ENCODE data around the gene CPNE1.
A peak's percentile ranks its signal among the peaks of the same experiment; 100 is the strongest.

The CPNE1 gene

DNA sequence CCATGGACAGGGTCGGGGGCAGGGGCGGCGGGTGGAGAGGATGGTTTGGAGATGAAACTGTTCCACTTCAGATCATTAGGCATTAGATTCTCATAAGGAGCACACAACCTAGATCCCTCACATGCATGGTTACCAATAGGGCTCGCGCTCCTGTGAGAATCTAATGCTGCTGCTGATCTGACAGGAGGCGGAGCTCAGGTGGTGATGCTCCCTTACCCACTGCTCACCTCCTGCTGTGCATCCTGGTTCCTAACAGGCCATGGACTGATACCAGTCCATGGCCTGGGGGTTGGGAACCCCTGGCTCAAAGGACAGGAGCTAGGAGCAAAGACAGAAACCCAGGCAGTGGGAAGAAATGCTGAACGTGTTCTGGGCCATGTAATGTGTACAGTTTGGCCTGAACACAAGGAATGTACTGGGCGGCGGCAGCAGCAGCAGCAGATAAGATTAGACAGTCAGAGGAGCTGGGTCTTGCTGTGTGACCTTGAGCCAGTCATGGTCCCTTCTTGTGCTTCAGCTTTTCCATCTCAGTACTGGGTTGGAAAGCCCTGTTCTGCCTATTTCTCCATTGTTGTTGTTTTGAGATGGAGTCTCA, 53.8 kb downstream of the CPNE1 start:
- Mint-ChIP-seq H3K27ac (no peak overlapping the region), H3K36me3 (ENCODE audit: low read depth) (no peaks in the 10 kb centered on the region), H3K4me3 (no peak overlapping the region), H3K4me1 (peaks cover 13% of the 10 kb centered on the region), H3K27me3 (no peaks in the 10 kb centered on the region), H3K9me3 (no peaks in the 10 kb centered on the region)
- DNase-seq: no peak
- ATAC-seq: no peak

DNA sequence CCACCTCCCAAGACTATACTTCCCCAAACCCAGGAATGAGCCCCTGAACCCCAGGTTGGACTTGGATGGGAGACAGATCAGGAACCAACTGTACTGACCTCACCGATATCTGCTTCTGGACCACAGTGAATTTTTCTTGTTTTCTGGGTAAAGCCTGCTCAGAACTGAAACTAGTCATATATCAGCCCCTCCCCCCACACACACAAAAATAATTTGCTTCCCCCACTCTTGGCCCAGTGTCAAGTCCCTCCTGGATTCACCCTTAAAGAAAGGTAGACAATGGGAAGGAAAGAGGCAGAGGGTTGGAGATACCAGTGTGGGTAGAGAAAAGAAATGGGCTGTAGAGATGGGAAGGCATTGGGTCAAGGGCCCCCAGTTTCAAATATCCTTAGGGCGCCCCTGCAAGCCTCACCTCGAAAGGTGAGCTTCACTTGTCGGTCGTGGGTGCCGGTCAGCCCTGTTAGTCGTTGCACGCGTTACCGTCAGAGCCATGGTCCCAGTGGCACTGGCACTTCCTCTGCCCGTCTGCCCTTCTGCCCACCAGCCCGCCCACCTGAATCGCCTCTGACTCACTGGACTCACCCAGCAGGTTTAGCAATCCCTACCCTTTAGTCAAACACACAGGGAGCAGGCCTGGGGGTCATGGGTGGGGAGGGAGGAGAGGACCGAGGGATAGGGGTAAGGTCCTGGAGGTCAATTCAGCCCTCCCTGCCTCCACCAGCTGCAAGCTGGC, 57.5 kb downstream of the CPNE1 start:
- Mint-ChIP-seq H3K9me3 (no peaks in the 10 kb centered on the region), H3K27me3 (peaks cover 10% of the 10 kb centered on the region), H3K4me1 (peaks cover 4% of the 10 kb centered on the region), H3K36me3 (ENCODE audit: low read depth) (no peaks in the 10 kb centered on the region), H3K27ac (no peak overlapping the region), H3K4me3 (no peak overlapping the region)
- DNase-seq (no peak), ATAC-seq (no peak)

DNA sequence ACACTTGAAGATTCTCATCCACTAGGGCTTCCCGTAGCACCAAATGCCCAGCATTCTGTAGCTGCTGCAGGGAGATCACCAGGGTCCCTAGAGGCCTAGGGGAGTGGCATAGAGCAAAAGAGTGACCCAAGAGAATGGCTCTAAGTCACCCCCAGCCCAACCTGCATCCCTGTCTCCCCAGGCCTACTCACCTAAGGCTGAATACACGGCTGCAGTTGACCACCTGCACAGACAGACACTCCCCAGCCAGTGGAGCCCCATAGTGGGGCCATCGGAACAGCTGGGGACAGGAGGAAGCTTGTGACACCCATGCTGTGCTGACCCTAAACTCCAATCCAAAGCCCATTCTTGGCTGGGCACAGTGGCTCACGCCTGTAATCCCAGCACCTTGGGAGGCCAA, 58.6 kb downstream of the CPNE1 start:
- Mint-ChIP-seq H3K27ac (no peak overlapping the region), H3K36me3 (ENCODE audit: low read depth) (no peaks in the 10 kb centered on the region), H3K4me1 (peaks cover 8% of the 10 kb centered on the region), H3K27me3 (peaks cover 17% of the 10 kb centered on the region), H3K9me3 (no peaks in the 10 kb centered on the region), H3K4me3 (no peak overlapping the region)
- DNase-seq: no peak
- no peak for ATAC-seq

DNA sequence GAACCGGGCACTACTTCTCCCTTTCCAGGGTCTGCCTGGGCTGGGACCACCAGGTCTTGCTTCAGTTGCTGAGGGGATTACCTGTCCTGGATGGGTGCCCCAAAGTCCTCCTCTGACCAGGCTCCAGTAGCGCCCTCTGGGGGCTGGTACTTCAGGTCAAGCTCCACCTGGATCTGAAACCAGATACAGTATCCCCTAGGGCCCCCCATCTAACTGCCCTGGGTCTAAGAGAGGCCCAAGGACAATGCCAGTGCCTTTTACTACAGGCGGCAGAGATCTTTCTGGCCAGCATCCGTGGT, 60.3 kb downstream of the CPNE1 start:
- Mint-ChIP-seq H3K4me3 (no peak overlapping the region), H3K36me3 (ENCODE audit: low read depth) (no peaks in the 10 kb centered on the region), H3K4me1 (peaks cover 12% of the 10 kb centered on the region), H3K27me3 (peaks cover 30% of the 10 kb centered on the region), H3K9me3 (no peaks in the 10 kb centered on the region), H3K27ac (no peak overlapping the region)
- peak; percentile 36 for DNase-seq
- ATAC-seq: no peak

DNA sequence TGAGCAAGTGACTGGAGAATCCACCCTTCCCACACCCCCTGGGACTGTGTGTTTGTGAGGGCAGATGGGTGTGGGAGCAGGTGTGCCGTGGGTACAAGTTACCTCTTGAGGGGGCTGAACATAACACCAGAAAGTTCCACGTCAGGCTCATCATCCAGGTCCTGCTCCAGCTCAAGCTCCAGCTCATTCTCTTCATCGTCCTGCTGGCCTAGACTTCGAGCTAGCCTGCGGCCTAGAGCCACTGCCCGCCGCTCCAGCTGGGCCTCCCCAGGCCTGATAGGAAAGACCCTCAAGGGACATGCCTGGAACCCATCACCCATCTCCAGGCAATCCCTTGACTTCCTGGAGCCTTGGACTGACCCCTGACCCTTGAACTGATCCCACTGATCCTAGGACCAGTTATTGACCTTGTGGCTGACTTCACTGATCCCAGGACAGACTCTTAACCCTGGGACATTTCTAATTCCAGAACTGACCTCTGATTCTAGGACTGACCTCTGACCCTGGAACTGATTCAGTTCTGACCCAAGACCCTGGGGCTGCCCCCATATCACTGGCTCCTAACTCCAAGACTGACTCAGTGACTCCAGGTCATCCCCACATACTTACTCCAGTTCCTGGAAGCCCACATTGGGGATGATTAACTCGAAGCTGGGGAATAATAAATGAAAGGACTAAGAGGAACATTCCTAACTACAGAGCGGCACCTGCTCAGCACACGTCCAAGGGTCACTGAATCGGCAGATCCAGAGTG, 60.8 kb downstream of the CPNE1 start:
- Mint-ChIP-seq H3K27ac (no peak overlapping the region), H3K9me3 (no peaks in the 10 kb centered on the region), H3K27me3 (peaks cover 30% of the 10 kb centered on the region), H3K4me1 (peaks cover 12% of the 10 kb centered on the region), H3K4me3 (no peak overlapping the region), H3K36me3 (ENCODE audit: low read depth) (no peaks in the 10 kb centered on the region)
- no peak for ATAC-seq
- no peak for DNase-seq

DNA sequence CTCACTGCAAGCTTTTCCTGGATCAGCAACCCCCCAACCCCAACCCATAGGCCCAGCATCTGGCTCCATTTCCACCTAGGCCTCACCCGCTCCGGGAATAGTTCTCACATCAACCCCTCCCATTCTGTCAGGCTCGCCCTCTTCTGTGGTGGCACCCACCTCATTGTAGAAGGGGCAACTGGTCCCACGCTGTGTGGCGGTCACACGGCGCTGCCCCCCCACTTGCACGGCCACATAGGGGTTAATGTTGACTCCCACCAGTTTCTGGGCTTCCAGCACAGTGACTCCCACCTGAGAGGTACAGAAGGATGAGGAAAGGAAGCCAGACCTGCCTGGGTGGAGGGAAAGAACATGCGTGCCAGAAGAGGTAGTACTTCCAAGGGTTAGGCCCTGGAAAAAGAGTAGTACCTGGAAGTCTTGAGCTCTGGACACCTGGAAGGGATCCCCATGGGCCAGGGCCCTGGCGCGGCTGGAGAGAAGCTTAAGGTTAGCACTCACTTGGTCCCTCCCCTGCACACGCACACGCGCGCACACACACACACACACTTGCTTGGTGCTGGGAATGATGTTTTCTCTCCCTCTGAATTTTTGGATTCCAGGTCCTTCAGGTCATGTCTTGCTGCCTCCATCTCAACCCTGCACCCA, 61.7 kb downstream of the CPNE1 start:
- Mint-ChIP-seq H3K27me3 (peaks cover 33% of the 10 kb centered on the region), H3K9me3 (no peaks in the 10 kb centered on the region), H3K4me1 (peaks cover 12% of the 10 kb centered on the region), H3K27ac (no peak overlapping the region), H3K36me3 (ENCODE audit: low read depth) (no peaks in the 10 kb centered on the region), H3K4me3 (no peak overlapping the region)
- ATAC-seq (no peak), DNase-seq (no peak)

DNA sequence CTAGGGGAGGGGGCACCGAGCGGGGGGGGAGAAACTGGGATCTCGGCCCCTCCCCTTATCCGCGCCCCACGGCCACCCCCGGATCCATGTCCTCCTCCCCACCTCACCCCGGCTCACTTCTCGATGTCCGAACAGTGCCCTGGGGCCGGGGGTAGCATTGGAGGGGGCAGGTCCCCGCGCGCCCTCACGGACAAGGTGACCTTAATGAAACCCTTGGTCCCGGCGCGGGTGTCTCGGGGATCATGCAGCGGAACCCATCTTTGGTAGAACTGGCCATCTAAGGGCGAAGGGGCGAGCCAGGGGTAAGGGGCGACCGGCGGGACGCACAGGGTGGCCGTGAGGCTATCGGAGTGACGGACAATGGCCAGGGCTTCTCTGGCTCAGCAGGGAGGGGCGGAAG, 62.7 kb downstream of the CPNE1 start:
- no peak for DNase-seq
- no peak overlapping the region for H3K4me3 Mint-ChIP-seq
- H3K4me1 Mint-ChIP-seq: peaks cover 11% of the 10 kb centered on the region
- peaks cover 33% of the 10 kb centered on the region for H3K27me3 Mint-ChIP-seq
- H3K9me3 Mint-ChIP-seq: no peaks in the 10 kb centered on the region
- ATAC-seq: no peak
- H3K36me3 Mint-ChIP-seq (ENCODE audit: low read depth): no peaks in the 10 kb centered on the region
- H3K27ac Mint-ChIP-seq: no peak overlapping the region

DNA sequence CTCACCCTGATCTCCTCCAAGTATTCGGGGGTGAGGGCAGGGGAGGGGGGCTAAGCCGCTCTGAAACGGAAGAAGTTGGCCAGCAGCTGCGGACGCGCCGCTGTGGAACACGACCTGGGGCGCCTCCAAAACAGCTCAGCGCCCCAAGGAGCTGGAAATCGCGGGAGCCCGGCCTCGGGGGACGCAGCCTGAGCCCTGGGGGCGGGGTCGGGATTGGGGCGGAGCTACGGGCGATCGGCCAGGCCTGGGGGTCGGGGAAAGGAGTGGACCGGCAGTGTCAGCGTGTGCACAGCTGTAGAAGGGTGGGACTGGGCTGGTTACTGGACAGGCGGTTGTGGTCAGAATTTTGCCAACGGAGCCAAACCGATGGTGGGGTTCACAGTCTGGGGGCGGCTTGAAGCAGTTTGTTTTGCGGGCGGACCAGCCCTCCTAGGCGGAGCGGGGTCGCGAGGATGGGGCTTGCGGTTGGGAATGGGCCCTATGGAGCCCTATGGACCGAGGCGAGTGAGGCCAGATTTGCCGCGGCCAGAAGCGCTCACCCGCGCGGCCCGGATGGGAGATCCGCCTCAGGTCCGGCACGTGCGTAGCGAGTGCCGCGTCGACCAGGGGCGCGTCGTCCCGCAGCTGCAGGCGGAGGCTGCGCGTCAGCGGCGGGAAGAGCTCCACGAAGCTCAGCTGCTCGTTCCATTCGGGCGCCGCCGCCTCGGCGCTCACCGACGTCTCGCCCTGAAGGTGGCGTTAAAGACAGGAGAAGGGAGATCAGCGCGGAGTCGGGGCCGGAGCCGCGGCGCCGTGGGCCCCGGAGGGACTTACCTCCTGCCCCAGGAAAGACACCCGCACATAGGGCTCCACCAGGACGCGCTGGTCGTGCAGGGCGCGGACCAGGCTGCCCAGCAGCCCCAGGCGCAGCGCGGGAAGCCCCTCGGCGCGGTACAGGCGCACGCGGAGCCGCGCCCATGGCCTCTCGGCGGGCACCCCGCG, 63.4 kb downstream of the CPNE1 start:
- Mint-ChIP-seq H3K4me1 (peaks cover 9% of the 10 kb centered on the region), H3K27ac (peak overlapping the region; percentile 12), H3K4me3 (peak overlapping the region; percentile 71), H3K9me3 (no peaks in the 10 kb centered on the region), H3K27me3 (peaks cover 33% of the 10 kb centered on the region), H3K36me3 (ENCODE audit: low read depth) (no peaks in the 10 kb centered on the region)
- ATAC-seq (peak; percentile 75), DNase-seq (peak; percentile 76)

DNA sequence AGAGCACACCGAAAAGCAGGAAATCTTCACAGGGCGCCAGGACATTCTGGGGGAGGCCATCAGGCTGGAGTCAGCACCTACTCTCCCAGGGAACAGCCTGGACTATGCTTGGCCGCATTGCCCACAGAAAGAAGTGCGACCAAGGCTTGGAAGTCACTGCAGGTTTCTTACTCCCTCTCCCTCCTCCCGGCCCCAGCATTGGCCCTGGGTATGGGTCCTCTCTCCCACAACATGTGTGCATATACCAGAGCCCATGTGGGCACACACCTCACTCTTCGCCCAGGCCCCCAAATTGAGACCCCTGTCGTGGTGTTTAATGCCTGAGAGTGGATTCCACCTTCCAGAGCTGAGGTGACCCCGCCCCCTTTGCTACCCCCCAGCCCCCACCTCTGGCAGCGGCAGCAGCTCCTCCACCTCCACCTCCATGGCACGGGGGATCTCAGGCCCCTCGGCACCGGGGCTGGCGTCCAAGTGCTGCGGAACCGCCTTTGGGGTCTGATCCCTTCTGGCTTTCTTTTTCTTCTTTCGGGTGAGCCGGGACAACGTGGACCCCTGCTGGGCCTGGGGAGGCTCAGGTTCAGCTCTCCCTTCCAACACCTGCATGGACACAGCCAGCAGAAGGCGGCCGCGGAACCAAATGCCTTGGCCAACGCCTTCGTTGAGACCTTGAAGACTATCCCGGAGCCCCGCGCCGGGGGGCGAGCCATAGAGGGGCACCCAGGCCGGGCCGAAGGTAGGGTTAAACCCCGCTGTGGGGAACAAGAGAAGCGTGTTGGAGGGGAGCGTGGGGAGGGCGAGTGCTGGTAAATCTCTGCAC, 64.3 kb downstream of the CPNE1 start:
- no peak for DNase-seq
- Mint-ChIP-seq H3K27me3 (peaks cover 33% of the 10 kb centered on the region), H3K4me1 (peaks cover 9% of the 10 kb centered on the region), H3K27ac (no peak overlapping the region), H3K36me3 (ENCODE audit: low read depth) (no peaks in the 10 kb centered on the region), H3K4me3 (peak overlapping the region; percentile 71), H3K9me3 (no peaks in the 10 kb centered on the region)
- no peak for ATAC-seq

DNA sequence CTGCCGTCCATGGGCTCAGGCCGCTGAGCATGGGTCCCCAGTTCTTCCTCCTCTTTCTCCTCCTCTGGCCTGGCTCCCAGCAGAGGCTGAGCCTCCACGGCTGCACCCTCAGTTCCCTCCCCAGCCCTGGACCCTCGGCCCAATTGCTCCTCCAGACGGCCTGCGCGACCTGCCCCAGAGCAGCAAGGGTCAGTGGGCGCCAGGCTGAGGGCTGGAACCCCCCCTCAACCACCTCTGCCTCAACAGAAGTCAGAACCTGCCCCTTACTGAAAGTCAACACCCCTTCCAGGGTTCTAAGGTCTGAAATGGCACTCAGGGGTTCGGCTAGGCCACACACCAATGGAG, 65.0 kb downstream of the CPNE1 start:
- DNase-seq: no peak
- no peaks in the 10 kb centered on the region for H3K36me3 Mint-ChIP-seq (ENCODE audit: low read depth)
- H3K9me3 Mint-ChIP-seq: no peaks in the 10 kb centered on the region
- H3K27me3 Mint-ChIP-seq: peaks cover 33% of the 10 kb centered on the region
- peaks cover 9% of the 10 kb centered on the region for H3K4me1 Mint-ChIP-seq
- ATAC-seq: no peak
- H3K4me3 Mint-ChIP-seq: no peak overlapping the region
- no peak overlapping the region for H3K27ac Mint-ChIP-seq

DNA sequence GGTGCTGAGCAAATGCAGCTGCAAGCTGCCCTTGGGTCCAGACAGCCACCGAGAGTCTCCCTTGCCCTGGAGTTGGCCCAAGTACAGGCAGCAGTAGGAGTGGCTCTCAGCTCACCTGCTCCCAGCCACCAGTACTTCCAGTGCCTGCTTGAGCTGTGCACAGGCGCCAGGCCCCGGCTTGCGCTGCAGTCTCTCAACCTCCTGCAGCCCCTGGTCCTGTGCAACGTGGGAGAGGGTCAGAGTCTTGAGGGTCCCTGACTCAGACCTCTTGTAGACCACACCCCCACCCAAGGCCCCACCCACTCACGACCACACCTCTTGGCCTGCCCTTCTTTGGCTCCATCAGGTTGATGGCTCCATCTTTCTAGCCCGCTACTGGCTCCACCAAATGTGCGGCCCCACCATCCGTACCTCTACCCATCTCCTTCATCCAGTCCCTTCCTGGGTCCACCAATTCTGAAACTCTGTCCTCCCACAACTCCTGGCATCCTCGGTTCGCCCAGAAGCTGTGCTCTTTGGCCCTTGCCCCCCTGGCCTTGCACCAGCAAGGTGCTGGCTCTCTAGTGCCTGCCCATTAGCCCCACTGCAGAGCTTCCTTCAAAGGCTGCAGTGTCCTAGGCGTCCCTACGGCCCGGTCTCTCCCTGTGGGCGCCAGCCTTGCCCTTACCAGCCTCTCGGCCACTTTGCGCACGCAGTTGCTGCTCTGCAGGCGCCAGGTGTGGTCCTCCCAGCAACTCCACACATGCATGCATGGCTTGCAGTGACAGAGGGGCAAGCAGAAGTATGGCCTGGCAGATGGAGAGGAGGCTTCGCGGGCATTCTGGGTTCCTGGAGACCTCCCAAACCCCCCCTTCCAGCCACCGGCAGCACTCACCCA, 65.6 kb downstream of the CPNE1 start:
- no peaks in the 10 kb centered on the region for H3K9me3 Mint-ChIP-seq
- H3K27ac Mint-ChIP-seq: no peak overlapping the region
- H3K36me3 Mint-ChIP-seq (ENCODE audit: low read depth): no peaks in the 10 kb centered on the region
- DNase-seq (no peak), ATAC-seq (no peak)
- H3K4me3 Mint-ChIP-seq: no peak overlapping the region
- peaks cover 33% of the 10 kb centered on the region for H3K27me3 Mint-ChIP-seq
- H3K4me1 Mint-ChIP-seq: peaks cover 9% of the 10 kb centered on the region

DNA sequence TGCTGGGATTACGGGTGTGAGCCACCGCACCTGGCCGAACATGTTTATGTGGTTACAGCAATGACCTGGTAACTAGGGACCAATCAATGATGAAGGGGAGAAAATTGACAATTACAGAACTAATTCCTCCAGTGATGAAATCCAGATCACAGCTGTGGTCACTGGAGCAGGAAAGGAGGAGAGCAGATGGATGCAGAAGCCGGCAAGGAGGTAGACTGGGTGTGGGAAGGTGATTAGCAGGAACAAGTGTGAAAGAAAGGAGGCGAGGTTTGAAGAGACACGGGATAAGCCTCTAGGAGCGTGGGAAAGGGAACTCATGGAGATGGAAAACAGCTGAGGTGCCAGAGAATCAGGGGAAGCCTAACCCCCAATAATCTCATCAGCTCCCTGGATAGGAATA, 66.2 kb downstream of the CPNE1 start:
- H3K27ac Mint-ChIP-seq: no peak overlapping the region
- no peaks in the 10 kb centered on the region for H3K9me3 Mint-ChIP-seq
- DNase-seq (no peak), ATAC-seq (no peak)
- peaks cover 32% of the 10 kb centered on the region for H3K27me3 Mint-ChIP-seq
- H3K4me1 Mint-ChIP-seq: peaks cover 9% of the 10 kb centered on the region
- H3K36me3 Mint-ChIP-seq (ENCODE audit: low read depth): no peaks in the 10 kb centered on the region
- H3K4me3 Mint-ChIP-seq: no peak overlapping the region

DNA sequence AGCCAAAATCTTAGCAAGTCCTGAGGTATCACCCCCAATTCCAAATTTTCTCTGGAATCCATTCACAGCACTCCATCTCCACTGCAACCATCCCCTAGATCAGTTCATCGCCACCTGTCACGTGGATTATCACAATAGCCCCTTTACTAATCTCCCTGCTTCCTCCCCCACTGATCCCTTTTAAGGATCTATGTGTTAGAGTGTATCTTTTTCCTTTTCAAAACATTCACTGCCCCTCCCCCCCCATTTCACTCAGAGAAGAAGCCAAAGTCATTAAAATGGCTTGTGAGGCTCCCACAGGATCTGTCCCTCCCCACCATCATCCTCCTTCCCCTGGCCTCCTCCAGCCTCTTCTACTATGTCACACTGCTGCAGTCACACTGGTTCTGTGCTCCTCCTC, 67.5 kb downstream of the CPNE1 start:
- Mint-ChIP-seq H3K9me3 (no peaks in the 10 kb centered on the region), H3K4me1 (peaks cover 9% of the 10 kb centered on the region), H3K4me3 (no peak overlapping the region), H3K27ac (no peak overlapping the region), H3K27me3 (peaks cover 23% of the 10 kb centered on the region), H3K36me3 (ENCODE audit: low read depth) (no peaks in the 10 kb centered on the region)
- ATAC-seq (no peak), DNase-seq (no peak)

All from activated naive CD8-positive, alpha-beta T cell treated with anti-CD3 and anti-CD28 coated beads, Interleukin-2, amount 50 U/mL, for 24 hours (primary cell).